Karpas-422 (cell line): ENCODE results near the gene TM4SF5. TPM values are rescaled to one million over a fixed set of nuclear protein-coding genes. Genes with fewer than 3 reads are reported as not detected.

Source experiments
- DNase-seq: peaks from one replicate; pipeline ENCODE4 v3.0.0-alpha.2; 2015
- H2AFZ ChIP-seq: fragments of 200-600 bp; sonication (generic); 2 replicates; pipeline ENCODE4 v1.6.1; 2014; ENCODE audit warnings: antibody characterized with exemption, low read length, mixed read lengths
- H3K27ac ChIP-seq: fragments of 200-600 bp; sonication (generic); 2 replicates; pipeline ENCODE4 v1.5.1; 2014; ENCODE audit warnings: mild to moderate bottlenecking, low read length, moderate library complexity
- H3K27me3 ChIP-seq: fragments of 200-600 bp; sonication (generic); 2 replicates; pipeline ENCODE4 v1.6.1; 2014; ENCODE audit warnings: low read length, mixed read lengths
- H3K36me3 ChIP-seq: fragments of 200-600 bp; sonication (generic); 2 replicates; pipeline ENCODE4 v1.6.1; 2014; ENCODE audit warnings: low read length, mixed read lengths; ENCODE audit not compliant: insufficient read depth
- H3K4me1 ChIP-seq: fragments of 200-600 bp; sonication (generic); 2 replicates; pipeline ENCODE4 v1.6.1; 2014; ENCODE audit warnings: mild to moderate bottlenecking, low read length, mixed read lengths
- H3K4me2 ChIP-seq: fragments of 200-600 bp; sonication (generic); 2 replicates; pipeline ENCODE4 v1.6.1; 2014; ENCODE audit warnings: low read length, low read depth, mild to moderate bottlenecking; ENCODE audit not compliant: poor library complexity, severe bottlenecking
- H3K4me3 ChIP-seq: fragments of 200-600 bp; sonication (generic); 2 replicates; pipeline ENCODE4 v1.5.1; 2014; ENCODE audit warnings: mild to moderate bottlenecking, antibody characterized with exemption, low read length, mixed read lengths
- H3K79me2 ChIP-seq: fragments of 200-600 bp; sonication (generic); 2 replicates; pipeline ENCODE4 v1.6.1; 2014; ENCODE audit warnings: mild to moderate bottlenecking, low read length, mixed read lengths
- H3K9ac ChIP-seq: fragments of 200-600 bp; sonication (generic); 2 replicates; pipeline ENCODE4 v1.6.0; 2014; ENCODE audit warnings: low read length
- H3K9me2 ChIP-seq: fragments of 200-600 bp; sonication (generic), shearing (Covaris generic); replicated peaks from 2 replicates; pipeline ENCODE4 v1.6.0; 2014; ENCODE audit warnings: mild to moderate bottlenecking, low read length, moderate library complexity; ENCODE audit not compliant: insufficient read depth
- H3K9me3 ChIP-seq: fragments of 300-700, 200-600 bp; sonication (generic); 2 replicates; pipeline ENCODE4 v1.6.1; 2014; ENCODE audit warnings: low read length, mixed read lengths
- H4K20me1 ChIP-seq: fragments of 200-600 bp; sonication (generic); 2 replicates; pipeline ENCODE4 v1.6.1; 2014; ENCODE audit warnings: mild to moderate bottlenecking, antibody characterized with exemption, low read length, low read depth; ENCODE audit not compliant: insufficient read depth
- total RNA-seq: library from RNA; depleted of rRNA; stranded (reverse); fragments of >200 nt; shearing (Covaris generic); gene quantifications from 2 replicates; pipeline ENCODE4 v1.2.3, GENCODE V29; 2014; ENCODE audit warnings: low replicate concordance

TM4SF5 gene
- total RNA-seq, 1 experiment from 2014 or later, result not detected

- Histone ChIP-seq H3K9ac (no peak overlapping the region), H3K4me1 (peaks cover 32% of the 10 kb centered on the region), H3K4me2 (no peak overlapping the region), H3K27ac (no peak overlapping the region), H3K9me3 (no peaks in the 10 kb centered on the region), H3K9me2 (no peaks in the 10 kb centered on the region), H3K79me2 (peaks cover 3% of the 10 kb centered on the region; the same call in 1 of the 2 replicates), H4K20me1 (no peaks in the 10 kb centered on the region), H3K36me3 (peaks cover 2% of the 10 kb centered on the region; the same call in 1 of the 2 replicates), H2AFZ (no peak overlapping the region), H3K27me3 (peaks cover 4% of the 10 kb centered on the region; the same call in 1 of the 2 replicates), H3K4me3 (no peak overlapping the region)
- DNase-seq, result no peak
Observed at GRCh38 chr17:4735876-4736651, 35.6 kb upstream of the TM4SF5 start.

GRCh38 chr17:4738136-4739121 is 33.3 kb upstream of the TM4SF5 start:
- H4K20me1 ChIP-seq, result no peaks in the 10 kb centered on the region
- H3K27ac ChIP-seq, result no peak overlapping the region
- no peaks in the 10 kb centered on the region for H3K36me3 ChIP-seq
- no peaks in the 10 kb centered on the region for H3K9me3 ChIP-seq
- H3K4me2 ChIP-seq, result peak overlapping the region; percentile 95
- H3K27me3 ChIP-seq, result peaks cover 4% of the 10 kb centered on the region; the same call in 1 of the 2 replicates
- H3K79me2 ChIP-seq, result no peaks in the 10 kb centered on the region
- H3K4me3 ChIP-seq, result peak overlapping the region; percentile 74
- H3K4me1 ChIP-seq, result peaks cover 16% of the 10 kb centered on the region
- DNase-seq, result peak; percentile 34
- peak overlapping the region; percentile 69 for H3K9ac ChIP-seq
- no peaks in the 10 kb centered on the region for H3K9me2 ChIP-seq
- H2AFZ ChIP-seq, result no peak overlapping the region

DNA sequence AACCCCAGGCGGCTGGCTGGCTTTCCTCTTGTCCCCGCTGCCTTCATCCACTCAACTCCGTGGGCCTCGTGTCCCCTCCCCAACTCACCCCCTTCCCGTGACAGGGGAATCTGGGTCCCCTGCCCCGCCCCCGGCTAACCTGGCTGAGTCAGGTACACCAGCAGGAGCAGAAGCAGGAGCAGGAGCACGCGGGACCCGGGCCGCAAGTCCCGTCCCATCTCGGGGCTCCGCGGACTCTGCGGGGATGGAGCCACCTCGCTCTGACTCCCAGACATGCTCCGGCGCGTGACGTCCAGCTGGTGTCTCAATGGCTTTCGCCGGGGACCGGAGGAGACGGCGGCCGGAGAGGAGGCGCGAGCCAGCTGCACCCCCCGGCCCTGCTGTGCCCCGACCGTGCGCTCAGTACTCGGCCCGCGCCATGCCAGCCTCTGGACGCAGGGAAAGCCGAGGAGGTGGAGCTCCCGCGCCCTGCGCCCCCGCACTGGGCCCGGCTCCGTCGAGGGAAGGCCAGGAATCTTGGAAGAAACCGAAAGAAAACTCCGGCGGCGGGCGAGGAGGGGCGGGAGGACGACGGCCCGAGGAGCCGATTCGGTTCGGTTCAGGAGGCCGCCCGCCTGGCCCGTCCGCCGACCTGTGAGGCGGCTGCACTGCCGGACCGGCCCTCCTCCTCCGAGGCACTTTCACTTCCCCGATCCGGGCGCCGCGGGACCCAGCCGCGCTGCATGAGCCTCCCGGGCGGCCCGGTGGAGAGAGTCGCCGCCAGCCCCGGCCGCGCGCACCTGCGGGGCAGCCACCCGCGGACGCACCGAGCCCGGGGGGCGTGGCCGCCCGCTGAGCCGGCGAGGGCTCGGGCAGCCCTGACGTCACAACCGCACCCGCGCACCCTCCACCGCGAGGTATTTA is 32.3 kb upstream of the TM4SF5 start, which contains the start of the genes CXCL16 and ZMYND15:
Gene CXCL16 (minus strand): TSS at position 807 of the 903 bp plus-strand sequence. CDS start 589 bp downstream, at position 218.
Gene ZMYND15 (plus strand): TSS at position 712 of the 903 bp plus-strand sequence. CDS start 716 bp downstream, outside the sequence.
- H4K20me1 ChIP-seq, result no peaks in the 10 kb centered on the region
- H3K9me2 ChIP-seq, result no peaks in the 10 kb centered on the region
- peak within 1 kb of the TSS; percentile 95 for H3K4me2 ChIP-seq
- peak within 1 kb of the TSS; percentile 74 for H3K4me3 ChIP-seq
- peaks cover 14% of the 10 kb centered on the region for H3K4me1 ChIP-seq
- H3K27ac ChIP-seq, result no peak within 1 kb of the TSS
- H3K27me3 ChIP-seq, result peaks cover 4% of the 10 kb centered on the region; the same call in 1 of the 2 replicates
- DNase-seq, result peak; percentile 79
- no peaks in the 10 kb centered on the region for H3K9me3 ChIP-seq
- H3K36me3 ChIP-seq, result no peaks in the 10 kb centered on the region
- no peaks in the 10 kb centered on the region for H3K79me2 ChIP-seq
- peak within 1 kb of the TSS; percentile 98 for H2AFZ ChIP-seq
- peak within 1 kb of the TSS; percentile 69 for H3K9ac ChIP-seq

DNA sequence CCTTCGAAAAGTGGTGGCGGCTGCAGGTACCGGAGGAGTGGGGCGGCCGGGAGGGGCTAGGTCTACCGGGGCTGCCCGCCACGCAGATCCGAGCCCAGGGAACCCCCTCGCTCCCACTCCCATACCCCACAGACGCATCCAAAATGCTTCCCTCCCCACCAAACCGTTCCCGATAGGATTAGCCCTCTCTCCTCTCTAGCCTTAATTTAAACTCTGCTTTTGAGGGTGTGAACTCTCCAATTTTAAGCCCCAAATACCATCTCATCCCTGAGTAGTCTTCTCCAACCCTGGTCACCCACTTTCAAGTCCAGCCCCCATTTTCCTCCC is 31.7 kb upstream of the TM4SF5 start:
- H3K9ac ChIP-seq, result peak overlapping the region; percentile 69
- H4K20me1 ChIP-seq, result no peaks in the 10 kb centered on the region
- H3K4me1 ChIP-seq, result peaks cover 14% of the 10 kb centered on the region
- no peaks in the 10 kb centered on the region for H3K9me2 ChIP-seq
- H3K9me3 ChIP-seq, result no peaks in the 10 kb centered on the region
- peak overlapping the region; percentile 74; the same call in 1 of the 2 replicates for H3K4me3 ChIP-seq
- H3K4me2 ChIP-seq, result peak overlapping the region; percentile 95
- H3K27me3 ChIP-seq, result peaks cover 4% of the 10 kb centered on the region; the same call in 1 of the 2 replicates
- H3K79me2 ChIP-seq, result no peaks in the 10 kb centered on the region
- H2AFZ ChIP-seq, result peak overlapping the region; percentile 98; the same call in 1 of the 2 replicates
- H3K36me3 ChIP-seq, result no peaks in the 10 kb centered on the region
- no peak overlapping the region for H3K27ac ChIP-seq
- DNase-seq, result no peak

GRCh38 chr17:4740584-4740983 is 31.1 kb upstream of the TM4SF5 start:
- Histone ChIP-seq H3K9me3 (no peaks in the 10 kb centered on the region), H3K4me2 (no peak overlapping the region), H3K36me3 (no peaks in the 10 kb centered on the region), H3K9ac (no peak overlapping the region), H2AFZ (no peak overlapping the region), H3K79me2 (no peaks in the 10 kb centered on the region), H3K4me3 (no peak overlapping the region; the same call in 1 of the 2 replicates), H4K20me1 (no peaks in the 10 kb centered on the region), H3K27me3 (peaks cover 4% of the 10 kb centered on the region; the same call in 1 of the 2 replicates), H3K27ac (no peak overlapping the region), H3K4me1 (peaks cover 14% of the 10 kb centered on the region), H3K9me2 (no peaks in the 10 kb centered on the region)
- DNase-seq, result no peak

DNA sequence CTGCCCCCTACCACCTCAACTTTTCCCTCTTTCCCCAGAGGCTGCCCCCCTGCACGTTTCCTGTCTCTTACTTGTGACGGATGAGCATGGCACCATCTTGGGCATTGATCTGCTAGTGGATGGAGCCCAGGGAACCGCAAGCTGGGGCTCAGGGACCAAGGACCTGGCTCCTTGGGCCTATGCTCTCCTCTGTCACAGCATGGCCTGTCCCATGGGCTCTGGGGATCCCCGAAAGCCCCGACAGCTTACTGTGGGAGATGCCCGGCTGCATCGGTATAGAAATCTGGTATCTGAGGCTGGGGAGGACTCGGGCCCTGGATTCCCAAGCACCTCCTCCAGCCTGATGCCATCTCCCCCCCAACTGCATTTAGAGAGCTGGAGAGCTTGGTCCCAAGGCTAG is 30.1 kb upstream of the TM4SF5 start:
- DNase-seq, result no peak
- H4K20me1 ChIP-seq, result no peaks in the 10 kb centered on the region
- peaks cover 14% of the 10 kb centered on the region for H3K4me1 ChIP-seq
- no peaks in the 10 kb centered on the region for H3K9me2 ChIP-seq
- H3K27ac ChIP-seq, result no peak overlapping the region
- H3K27me3 ChIP-seq, result peaks cover 4% of the 10 kb centered on the region; the same call in 1 of the 2 replicates
- H3K36me3 ChIP-seq, result no peaks in the 10 kb centered on the region
- no peak overlapping the region for H3K4me2 ChIP-seq
- no peak overlapping the region for H3K9ac ChIP-seq
- H3K4me3 ChIP-seq, result no peak overlapping the region
- H3K9me3 ChIP-seq, result no peaks in the 10 kb centered on the region
- no peaks in the 10 kb centered on the region for H3K79me2 ChIP-seq
- H2AFZ ChIP-seq, result no peak overlapping the region

DNA sequence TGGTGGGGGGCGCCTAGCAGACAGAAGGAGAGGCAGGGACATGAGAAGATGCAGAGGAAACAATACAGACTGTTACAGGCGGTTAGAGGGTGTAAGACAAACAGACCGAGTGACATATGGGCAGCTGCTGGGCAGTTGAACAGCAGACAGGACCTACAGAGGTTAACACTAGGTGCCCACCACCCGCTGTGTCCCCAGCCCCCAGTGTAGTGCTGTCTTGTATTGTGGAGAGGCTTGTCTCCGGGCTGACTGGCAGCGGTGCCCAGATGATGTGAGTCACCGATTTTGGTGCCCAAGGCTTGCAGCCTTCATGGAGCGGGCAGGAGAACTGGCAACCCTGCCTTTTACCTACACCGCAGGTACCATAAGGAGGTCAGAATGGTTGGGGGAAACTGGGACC is 29.6 kb upstream of the TM4SF5 start:
- Histone ChIP-seq H3K79me2 (no peaks in the 10 kb centered on the region), H3K4me2 (no peak overlapping the region), H3K27me3 (peaks cover 4% of the 10 kb centered on the region; the same call in 1 of the 2 replicates), H4K20me1 (no peaks in the 10 kb centered on the region), H2AFZ (no peak overlapping the region), H3K4me3 (no peak overlapping the region), H3K4me1 (peaks cover 14% of the 10 kb centered on the region), H3K36me3 (no peaks in the 10 kb centered on the region), H3K27ac (no peak overlapping the region), H3K9ac (no peak overlapping the region), H3K9me2 (no peaks in the 10 kb centered on the region), H3K9me3 (no peaks in the 10 kb centered on the region)
- DNase-seq, result no peak
